Activated CD4-positive, alpha-beta T cell treated with anti-CD3 and anti-CD28 coated beads for 1 hour (primary cell): ENCODE measurements around the gene TMEFF2.

Experiments used
- DNase-seq: peaks from one replicate; pipeline ENCODE4 v3.0.0-alpha.2; 2020

The TMEFF2 gene

DNA sequence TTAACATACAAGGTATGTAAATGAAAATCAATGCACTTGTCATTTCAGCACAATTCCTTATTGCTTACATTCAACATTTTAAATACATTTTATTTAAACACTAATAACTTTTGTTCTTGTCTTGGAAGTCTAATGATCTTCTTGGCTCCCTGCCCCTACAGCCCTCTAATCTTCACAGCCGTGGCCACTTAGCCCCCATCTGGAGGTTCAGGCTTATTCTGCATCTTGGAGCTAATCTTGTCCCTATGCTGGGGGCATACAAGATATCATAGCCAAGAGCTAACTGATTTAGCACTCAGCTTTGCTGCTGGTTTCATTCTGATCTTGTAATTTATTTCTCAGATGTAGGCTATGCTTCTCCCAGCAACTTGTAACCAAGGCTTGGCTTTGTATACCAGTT lies 140.8 kb downstream of the TMEFF2 start:
- DNase-seq, result no peak

DNA sequence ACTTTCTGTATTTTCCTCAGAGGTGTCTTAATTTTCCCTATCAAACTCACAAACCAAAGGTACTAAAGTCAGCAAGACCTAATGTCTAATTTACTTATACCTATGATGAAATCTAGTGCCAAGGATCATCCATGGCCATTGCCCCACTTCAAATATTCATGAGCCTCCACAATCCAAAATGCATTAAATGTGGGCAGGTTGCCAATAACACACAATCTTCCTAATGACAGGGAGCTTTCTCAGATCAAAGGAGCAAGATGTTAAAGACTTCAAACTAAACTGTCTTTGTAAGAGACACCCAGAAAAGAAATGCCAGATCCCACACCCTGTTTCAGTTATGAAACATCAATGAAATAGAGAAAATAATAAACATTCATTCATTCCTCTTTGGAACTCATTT lies 143.2 kb downstream of the TMEFF2 start:
- no peak for DNase-seq

DNA sequence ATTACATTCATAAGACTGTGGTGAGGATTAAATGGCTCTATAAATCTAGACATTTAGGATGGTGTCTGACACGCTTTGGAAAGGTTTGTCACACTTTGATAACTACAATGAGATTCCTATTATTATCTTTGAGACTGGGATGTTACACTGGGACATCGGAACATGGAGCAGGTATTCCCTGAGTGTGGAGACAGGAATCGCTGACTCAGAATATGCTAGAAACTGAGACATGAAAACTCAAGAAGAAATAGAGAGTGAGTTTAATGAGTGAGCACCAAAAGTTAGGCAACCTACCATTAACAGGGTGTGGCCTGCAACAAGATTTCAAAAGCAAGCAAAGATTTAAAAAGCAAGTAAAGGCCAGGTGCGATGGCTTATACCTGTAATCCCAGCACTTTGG lies 145.4 kb downstream of the TMEFF2 start:
- DNase-seq, result no peak

DNA sequence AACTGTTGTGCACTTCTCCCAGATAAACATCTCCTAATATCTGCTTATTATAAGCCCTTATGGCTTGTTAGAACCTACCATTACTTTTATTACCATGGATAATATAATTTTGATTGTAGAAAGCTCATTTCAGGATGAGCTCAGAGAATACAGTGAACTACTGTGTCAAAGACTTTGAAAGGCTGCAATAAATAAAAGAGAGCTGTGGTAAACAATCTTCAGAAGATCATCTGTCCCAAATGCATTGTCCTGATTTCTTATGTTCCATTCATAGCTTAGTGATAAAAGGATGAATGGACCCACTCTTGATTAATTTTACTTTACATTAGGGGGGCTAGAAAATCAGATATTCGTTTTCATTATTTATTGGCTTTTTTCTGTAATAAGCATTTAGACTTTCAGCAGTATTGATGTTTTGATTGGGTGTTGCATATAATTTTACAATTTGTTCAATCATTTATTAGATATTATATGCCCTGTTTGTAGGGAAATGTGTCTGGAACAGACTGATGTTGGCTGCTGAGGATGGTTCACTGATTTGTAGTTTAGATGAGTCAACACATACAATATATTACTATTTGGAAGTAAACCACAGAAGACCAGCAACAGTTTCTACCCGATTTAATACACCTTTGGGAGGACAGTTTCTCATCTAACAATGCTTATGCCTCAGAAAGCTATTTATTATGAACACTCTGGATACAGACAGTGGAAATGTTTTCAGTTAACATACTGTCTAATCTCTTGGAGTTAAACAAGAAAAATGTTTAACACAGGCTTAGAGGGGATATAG lies 147.2 kb downstream of the TMEFF2 start:
- DNase-seq, result no peak

DNA sequence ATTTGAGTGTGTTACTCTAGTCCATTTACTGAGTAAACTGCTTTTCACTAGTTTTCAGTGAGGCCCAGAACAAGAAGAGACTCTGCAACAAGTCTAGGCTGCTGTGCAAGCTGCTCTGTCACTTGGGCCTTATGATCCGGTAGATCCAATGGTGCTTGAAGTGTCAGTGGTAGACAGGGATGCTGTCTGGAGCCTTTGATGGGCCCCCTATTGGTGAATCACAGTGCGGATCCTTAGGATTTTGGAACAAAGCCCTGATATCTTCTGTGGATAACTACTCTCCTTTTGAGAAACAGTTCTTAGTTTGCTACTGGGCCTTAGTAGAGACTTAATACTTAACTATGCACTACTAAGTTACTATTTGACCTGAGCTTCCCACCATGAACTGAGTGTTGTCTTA lies 150.2 kb downstream of the TMEFF2 start:
- no peak for DNase-seq

DNA sequence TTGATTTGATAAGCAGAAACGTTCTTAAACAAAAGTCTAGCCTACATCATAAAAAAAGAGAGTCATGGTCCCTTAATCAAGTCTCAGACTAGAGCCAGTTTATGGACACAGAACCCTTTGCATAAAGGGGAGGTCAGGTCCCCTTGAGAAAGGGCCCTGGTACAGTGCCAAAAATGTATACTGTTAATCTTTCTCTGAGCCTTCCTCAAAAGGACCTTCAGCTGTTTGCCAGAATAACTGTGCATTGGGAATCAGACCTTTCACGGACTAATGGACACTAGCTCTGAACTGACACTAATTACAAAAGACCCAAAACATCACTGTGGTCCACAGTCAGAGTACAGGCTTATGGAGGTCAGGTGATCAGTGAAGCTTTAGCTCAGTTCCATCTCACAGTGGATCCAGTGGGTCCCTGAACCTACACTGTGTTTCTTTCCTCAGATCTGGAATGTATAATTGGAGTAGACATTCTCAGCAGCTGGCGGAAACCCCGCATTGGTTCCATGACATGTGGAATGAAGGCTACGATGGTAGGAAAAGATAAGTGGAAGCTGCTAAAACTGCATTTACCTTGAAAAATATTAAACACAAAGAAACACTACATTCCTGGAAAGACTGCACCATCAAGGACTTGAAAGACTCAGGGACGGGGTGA lies 151.4 kb downstream of the TMEFF2 start:
- no peak for DNase-seq

DNA sequence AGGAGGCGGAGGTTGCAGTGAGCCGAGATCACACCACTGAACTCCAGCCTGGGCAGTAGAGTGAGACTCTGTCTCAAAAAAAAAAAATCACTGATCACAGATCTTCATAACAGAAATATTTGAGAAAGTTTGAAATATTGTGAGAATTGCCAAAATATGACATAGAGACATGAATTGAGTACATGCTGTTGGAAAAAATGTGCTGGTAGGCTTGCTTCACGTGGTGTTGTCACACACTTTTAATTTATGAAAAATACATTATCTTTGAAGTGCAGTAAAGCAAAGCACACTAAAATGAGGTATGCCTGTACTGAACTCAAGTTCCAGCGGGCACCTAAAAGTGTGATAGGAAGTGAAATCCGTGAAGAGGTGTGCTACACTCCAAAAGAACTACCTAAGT lies 152.6 kb downstream of the TMEFF2 start:
- no peak for DNase-seq

DNA sequence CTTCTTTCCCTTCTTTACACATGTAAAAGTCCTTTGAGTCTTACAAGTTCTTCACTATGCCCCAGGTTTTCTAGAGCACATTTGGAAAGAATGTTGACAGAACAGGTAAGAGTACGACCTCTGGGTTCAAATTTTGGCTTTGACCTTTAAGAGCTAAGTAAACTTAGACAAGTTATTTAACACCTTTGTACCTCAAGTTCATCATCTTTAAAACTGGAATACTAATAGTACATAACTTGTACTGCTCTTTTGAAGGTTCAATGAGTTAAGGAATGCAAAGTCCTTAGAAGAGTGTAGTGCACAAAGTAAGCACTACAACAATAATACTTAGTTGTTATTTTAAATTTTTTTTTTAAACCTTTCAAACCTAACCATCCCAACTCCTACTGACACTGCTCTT lies 156.6 kb downstream of the TMEFF2 start:
- no peak for DNase-seq

DNA sequence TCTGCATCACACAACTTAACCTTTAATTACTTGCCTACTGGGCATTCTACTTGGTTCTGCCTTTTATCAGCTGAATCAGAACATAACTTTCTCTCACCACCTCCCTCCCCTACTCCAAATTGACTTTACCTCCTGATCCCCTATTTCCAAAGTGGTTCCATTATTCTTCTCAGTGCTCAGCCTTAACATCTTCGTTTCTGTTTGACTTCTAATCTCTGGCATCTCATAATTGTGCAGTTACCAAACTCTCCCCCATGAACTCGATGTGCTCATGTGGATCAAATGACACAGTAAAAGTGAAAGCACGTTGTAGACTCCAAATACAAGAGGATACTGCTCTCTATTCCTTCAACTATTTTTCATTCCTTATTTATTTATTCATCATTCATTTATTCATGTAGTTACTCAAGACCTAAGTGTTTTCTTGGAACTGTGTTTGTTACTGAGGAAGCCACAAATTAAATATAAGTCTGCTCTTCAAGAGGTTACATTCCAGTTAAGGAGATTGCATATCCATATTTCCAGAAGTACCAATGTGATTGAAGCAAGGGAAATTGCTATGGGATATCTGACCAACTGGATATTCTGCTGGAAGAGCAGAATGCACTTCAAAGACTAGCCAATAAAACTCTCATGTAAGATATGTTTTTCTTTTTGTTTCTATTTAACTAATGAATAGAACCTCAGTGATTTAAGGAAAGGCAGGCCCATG lies 158.8 kb downstream of the TMEFF2 start:
- no peak for DNase-seq

DNA sequence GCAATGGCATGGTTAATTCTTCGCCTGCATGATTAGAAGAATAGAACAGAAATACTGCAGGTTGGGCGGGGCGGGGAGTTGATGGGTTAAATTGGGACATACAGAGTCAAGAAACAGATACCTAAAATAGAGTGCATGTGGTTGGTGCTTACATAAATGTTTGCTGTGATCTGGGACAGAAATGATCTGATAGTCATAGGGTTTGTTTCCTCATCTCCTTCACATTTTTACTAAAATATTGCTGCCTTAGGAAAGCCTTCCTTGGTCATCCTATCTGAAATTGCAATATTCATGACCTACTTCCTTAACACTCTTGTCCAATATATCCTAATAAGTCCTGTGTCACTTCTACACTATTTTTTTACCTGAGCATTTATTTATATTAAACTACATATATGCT lies 163.9 kb downstream of the TMEFF2 start:
- DNase-seq, result no peak

DNA sequence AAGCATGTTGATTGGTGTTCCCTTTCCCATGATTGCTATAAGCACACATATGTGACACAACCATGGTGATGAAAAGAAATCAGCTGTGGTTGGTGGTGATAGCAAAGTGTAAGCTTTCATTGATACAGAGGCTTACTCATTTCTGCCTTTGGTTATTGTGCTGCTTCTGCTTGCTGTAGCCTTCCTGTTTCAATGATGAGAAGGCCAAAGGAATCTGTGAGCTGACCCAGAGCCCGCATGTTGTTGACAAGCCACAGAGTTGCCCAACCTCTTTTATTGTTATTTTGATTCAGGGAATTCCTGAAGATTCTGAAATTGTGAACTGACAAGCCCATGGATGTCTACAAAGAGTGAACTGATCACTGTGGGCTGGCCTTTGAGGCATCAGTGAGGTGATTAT lies 164.4 kb downstream of the TMEFF2 start:
- no peak for DNase-seq

DNA sequence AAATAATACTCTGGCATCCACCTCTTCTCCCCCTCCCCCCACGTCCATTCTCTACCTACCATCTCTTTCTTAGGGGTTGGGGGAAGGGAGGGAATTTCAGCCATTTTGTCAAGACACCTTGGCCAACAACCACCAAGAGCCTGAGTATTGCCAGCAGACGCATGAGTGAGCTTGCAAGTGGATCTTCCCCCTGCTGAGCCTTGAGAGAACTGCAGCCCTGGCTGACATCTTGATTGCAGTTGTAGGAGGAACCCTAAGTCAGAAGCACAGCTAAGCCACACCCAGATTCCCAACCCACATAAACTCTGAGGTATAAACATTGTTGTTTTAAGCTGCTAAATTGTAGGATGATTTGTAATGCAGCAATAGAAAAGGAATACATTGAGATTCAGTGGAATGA lies 165.6 kb downstream of the TMEFF2 start:
- DNase-seq, result no peak

DNA sequence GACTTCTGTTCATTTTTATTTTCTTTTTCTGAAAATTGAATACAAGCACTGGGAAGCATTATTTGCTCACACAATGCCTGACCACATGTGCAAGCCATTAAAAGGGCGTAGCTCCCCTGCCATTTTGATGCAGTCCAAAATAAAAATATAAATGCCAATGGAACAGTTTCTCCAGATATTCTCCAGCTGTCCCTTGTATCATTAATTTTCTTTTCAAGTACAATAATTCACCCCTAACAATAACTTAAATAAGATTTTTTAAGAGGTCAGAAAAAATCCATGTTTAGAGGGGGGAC lies 168.0 kb downstream of the TMEFF2 start:
- DNase-seq, result no peak

DNA sequence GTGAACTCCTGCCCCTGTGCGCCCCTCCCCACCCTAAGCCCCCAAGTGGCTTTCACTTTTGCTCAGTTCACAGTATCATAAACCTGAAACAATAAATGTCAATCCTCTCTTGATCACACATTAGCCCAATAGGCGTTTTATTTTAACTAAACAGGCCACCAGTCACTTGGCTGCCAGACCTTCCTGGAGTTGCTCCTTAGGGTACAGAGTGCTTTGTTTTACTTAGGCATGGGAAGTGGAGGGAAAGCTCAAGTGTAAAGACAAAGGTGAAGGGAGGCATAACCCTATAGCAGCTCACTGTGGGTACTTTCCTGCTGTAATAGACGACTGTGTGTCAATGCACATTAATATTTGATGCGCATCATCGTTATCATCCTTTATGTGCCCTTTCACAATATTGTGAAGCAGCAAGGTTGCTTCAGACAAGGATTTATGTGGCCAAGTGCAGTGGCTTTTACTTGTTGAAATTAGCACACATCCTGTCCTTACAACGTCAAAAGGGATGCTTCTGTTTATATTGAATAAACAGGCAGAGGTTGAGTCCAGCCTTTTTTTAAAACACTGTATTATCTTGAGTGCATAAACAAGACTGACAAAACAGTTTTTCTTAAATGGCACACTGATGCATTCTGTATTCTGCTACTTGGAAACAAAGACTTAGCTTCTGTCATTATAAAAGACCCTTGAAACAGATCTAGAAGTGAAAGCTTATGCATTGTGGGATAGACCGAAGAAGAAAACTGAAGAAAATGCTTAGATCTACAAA lies 168.5 kb downstream of the TMEFF2 start:
- DNase-seq, result no peak

DNA sequence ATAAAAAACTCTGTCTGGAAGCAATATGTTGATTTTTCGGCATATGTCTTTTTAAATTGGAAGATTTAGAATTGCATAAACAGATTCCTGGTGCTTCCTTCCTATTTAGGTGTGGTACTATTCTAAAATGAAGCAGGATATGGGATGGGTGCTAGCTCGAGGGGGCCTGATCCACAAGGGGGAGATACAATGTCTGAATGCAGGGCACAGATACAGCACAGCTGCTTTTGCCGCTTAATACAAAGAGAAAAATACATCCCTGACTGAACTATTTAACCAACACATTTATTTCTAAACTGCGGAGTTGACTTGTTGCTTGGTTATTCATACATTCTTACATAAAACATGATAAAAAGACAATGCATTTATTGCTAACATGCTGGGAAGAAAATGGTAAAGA lies 169.1 kb downstream of the TMEFF2 start:
- no peak for DNase-seq

DNA sequence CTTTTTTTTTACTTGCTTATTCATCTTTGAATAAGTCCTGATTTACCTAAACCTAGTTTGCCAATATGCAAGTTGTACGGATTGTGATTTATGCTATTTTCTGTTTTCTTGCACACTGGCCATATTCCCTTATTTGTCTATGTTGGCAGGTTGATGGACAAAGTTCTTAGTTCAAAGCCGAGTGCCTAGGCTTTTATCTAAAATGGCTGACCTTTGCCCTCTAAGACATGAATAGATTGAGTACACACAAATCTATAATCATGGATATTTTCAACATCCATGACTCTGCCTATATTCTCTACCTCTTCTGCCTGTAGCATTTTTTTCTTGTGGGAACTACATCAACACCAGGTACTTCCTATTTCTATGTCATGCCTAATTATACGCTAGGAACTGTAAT lies 171.7 kb downstream of the TMEFF2 start:
- no peak for DNase-seq

DNA sequence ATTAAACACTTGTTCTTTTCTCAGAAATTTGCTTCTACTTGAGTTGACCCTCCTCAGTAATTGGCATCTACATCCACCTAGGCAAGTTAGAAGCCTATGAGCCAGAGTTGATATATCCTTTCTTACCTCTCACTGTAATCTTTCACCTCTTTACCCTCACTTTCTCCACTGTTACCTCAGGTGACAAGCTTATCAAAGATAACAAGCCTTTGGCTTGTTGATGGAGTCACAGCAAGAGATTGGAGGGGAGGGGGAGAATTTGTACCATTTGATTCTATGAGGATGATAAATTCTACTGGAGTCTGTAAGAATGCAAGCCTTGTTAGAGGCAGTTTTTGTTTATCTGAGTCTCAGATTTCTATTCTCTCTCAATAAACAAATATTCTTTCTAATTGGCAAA lies 176.9 kb downstream of the TMEFF2 start:
- DNase-seq, result no peak

DNA sequence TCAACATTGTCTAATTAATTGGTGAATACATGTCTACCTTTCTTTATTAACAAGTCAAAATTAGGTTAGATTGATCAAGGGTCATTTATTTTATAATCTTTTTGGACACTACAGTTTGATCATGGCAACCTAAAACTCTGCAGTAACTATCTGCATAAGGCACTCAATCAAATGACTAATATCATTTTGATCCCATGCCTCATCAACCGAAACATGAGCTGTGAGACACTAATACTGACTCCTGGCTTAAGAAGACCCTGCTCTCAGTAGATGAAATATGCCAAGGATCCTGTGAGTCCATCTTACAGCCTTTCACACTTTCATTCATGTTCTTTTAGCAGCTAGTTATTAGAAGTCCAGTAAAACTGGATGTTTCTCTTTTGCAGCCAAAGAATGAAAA lies 178.5 kb downstream of the TMEFF2 start:
- no peak for DNase-seq

DNA sequence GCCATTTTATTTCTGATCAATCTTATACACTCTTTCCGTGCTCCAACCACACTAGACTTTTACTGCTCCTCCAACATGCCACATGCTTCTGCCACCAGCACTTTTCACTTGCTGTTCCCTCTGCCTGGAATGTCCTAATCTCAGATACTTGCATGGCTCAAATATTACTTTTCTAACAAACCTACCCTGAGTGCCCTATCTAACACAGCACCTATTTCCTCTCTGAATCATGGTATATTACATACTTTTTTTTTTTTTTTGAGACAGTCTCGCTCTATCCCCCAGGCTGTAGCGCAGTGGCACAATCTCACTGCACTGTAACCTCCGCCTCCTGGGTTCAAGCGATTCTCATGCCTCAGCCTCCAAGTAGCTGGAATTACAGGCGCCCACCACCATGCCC lies 181.5 kb downstream of the TMEFF2 start:
- no peak for DNase-seq

DNA sequence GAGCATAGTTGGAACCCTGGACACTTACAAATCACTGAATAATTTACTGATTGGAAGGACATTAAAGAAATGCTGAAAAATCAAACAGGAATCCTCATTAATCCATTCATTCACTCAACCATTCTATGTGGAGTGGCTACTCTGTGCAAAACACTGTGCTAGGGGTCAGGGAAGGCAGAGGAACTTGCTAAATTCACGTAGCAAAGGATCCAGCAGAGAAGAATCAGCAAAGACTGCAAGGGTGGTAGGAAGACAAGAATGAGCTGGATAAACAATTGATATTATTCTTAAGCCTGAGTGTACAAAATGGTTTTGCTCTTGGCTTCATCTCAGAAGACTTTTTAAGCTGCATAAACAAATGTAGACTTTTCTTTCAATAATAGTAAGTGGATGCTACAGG lies 183.5 kb downstream of the TMEFF2 start:
- no peak for DNase-seq

DNA sequence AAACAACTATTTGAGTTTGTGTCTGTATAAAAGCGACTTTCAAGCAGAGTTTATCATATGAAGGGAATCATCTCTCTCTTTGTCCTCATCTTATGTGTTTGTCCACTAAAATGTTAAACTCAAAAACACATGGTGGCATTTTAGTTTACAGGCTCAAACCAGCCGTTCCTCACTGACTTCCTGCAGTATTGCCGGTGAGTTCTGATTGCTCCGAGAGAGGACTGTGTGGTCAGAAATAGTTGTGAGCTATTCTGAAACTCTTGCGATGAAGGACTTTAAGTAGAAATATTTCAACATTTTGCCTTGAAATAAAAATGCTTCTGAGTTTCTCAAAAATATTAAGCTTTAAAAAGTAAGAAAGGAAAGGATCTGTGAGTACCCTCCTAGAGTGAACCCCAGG lies 184.7 kb downstream of the TMEFF2 start:
- no peak for DNase-seq

DNA sequence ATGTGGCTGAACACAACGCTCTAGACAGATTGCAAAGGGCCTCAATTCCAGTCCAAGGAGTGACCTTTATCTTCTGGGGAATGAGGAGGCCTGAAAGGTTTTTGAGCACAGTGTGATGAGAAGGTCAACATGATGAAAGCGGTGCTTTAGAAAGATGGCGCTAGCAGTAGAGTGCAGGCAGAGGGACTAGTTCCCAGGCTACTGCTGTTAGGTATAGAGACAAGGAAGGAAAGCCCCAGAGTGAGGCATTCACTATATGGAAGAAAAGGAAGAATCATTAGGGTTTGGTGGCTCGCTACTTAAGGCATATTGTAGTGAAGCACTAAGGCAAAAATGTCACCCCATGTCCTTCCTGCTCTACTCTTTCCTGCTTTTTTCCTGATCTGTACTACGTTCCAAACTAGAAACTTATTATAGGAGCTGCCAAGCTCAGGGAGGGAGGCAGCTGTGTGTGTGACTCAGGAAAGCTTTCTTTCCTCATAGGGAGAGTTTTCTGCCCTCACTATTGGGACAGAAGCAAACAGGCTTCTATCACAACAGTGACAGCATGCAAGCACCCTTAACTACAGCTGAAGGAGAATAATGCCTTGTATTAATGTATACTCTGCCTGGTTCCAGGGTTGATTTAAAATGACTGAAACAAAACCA lies 187.0 kb downstream of the TMEFF2 start:
- no peak for DNase-seq

DNA sequence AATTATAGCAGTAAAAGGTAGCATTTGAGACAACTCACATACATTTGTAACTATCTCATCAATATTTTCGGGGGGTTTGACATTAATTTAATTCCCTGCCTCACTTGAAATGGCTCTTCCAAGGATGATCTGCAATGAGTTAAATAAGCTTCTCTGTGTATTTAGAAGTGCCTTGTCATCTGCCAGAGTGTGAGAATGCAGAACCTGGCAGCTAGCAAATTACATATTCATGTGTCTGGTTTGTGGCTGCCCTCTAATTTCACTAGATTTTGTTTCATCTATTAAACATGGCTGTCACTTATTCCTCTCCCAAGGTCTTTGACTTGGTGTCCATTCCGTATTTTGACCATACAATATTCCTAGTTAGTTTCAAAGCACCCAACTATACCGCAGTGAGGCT lies 189.5 kb downstream of the TMEFF2 start:
- no peak for DNase-seq
